ENCODE results near the gene LOX. TPM values are rescaled to one million over a fixed set of nuclear protein-coding genes. Genes with fewer than 3 reads are reported as not detected.
A peak's percentile ranks its signal among the peaks of the same experiment; 100 is the strongest.

LOX gene
- total RNA-seq = not detected

- CTCF ChIA-PET = no interaction called here
Observed at GRCh38 chr5:122078116-122079110, at the start of gene LOX. Gene LOX (minus strand): TSS chr5:122078259. CDS start chr5:122077985, 274 bp downstream.

GRCh38 chr5:122126756-122127321, 48.8 kb upstream of the LOX start:
- no peaks in the 10 kb centered on the region for H3K9me3 Mint-ChIP-seq (ENCODE audit: low read depth)
- no peak for ATAC-seq
- CTCF ChIA-PET = interaction anchor here (0.7 kb wide), 1 partner anchor 100 kb away, joined by 4 read pairs; no protein-coding TSS in a partner anchor
- H3K27ac Mint-ChIP-seq = no peak overlapping the region
- no peak overlapping the region for H3K4me3 Mint-ChIP-seq
- H3K4me1 Mint-ChIP-seq = no peaks in the 10 kb centered on the region
- peaks cover 7% of the 10 kb centered on the region for H3K27me3 Mint-ChIP-seq
- H3K36me3 Mint-ChIP-seq = no peaks in the 10 kb centered on the region
- DNase-seq = no peak

More at GRCh38 chr5:122078116-122079110, at the start of gene LOX:
- Mint-ChIP-seq H3K27ac (no peak within 1 kb of the TSS), H3K4me3 (peak within 1 kb of the TSS; percentile 60), H3K4me1 (peaks cover 16% of the 10 kb centered on the region), H3K27me3 (peaks cover 60% of the 10 kb centered on the region), H3K9me3 (ENCODE audit: low read depth) (no peaks in the 10 kb centered on the region), H3K36me3 (no peaks in the 10 kb centered on the region)
- ATAC-seq = no peak
- no peak for DNase-seq

GRCh38 chr5:122126177-122126755, 48.2 kb upstream of the LOX start:
- no peaks in the 10 kb centered on the region for H3K9me3 Mint-ChIP-seq (ENCODE audit: low read depth)
- H3K36me3 Mint-ChIP-seq = no peaks in the 10 kb centered on the region
- no peak overlapping the region for H3K4me3 Mint-ChIP-seq
- H3K27ac Mint-ChIP-seq = no peak overlapping the region
- CTCF ChIA-PET = no interaction called here
- peaks cover 7% of the 10 kb centered on the region for H3K27me3 Mint-ChIP-seq
- H3K4me1 Mint-ChIP-seq = no peaks in the 10 kb centered on the region
- ATAC-seq (no peak), DNase-seq (no peak)

- H3K36me3 Mint-ChIP-seq = no peaks in the 10 kb centered on the region
- CTCF ChIA-PET = no interaction called here
- no peaks in the 10 kb centered on the region for H3K9me3 Mint-ChIP-seq (ENCODE audit: low read depth)
- DNase-seq (no peak), ATAC-seq (no peak)
- H3K4me1 Mint-ChIP-seq = no peaks in the 10 kb centered on the region
- no peak overlapping the region for H3K27ac Mint-ChIP-seq
- no peak overlapping the region for H3K4me3 Mint-ChIP-seq
- H3K27me3 Mint-ChIP-seq = peaks cover 7% of the 10 kb centered on the region
Observed at GRCh38 chr5:122124766-122125165, 46.7 kb upstream of the LOX start.

- CTCF ChIA-PET = interaction anchor here (0.6 kb wide), 1 partner anchor 733 kb away, joined by 3 read pairs; no protein-coding TSS in a partner anchor
- DNase-seq (no peak), ATAC-seq (no peak)
- no peak overlapping the region for H3K27ac Mint-ChIP-seq
- H3K36me3 Mint-ChIP-seq = no peaks in the 10 kb centered on the region
- H3K27me3 Mint-ChIP-seq = peaks cover 11% of the 10 kb centered on the region
- peaks cover 4% of the 10 kb centered on the region for H3K9me3 Mint-ChIP-seq (ENCODE audit: low read depth)
- no peaks in the 10 kb centered on the region for H3K4me1 Mint-ChIP-seq
- H3K4me3 Mint-ChIP-seq = no peak overlapping the region
Observed at GRCh38 chr5:122121479-122122465, 43.7 kb upstream of the LOX start.

- no peaks in the 10 kb centered on the region for H3K36me3 Mint-ChIP-seq
- no peaks in the 10 kb centered on the region for H3K4me1 Mint-ChIP-seq
- no peak overlapping the region for H3K27ac Mint-ChIP-seq
- H3K27me3 Mint-ChIP-seq = peaks cover 11% of the 10 kb centered on the region
- peaks cover 4% of the 10 kb centered on the region for H3K9me3 Mint-ChIP-seq (ENCODE audit: low read depth)
- CTCF ChIA-PET = no interaction called here
- ATAC-seq = no peak
- no peak for DNase-seq
- H3K4me3 Mint-ChIP-seq = no peak overlapping the region
Observed at GRCh38 chr5:122120957-122121356, 42.9 kb upstream of the LOX start.

GRCh38 chr5:122120493-122120892, 42.4 kb upstream of the LOX start:
- no peak overlapping the region for H3K27ac Mint-ChIP-seq
- H3K4me1 Mint-ChIP-seq = no peaks in the 10 kb centered on the region
- H3K4me3 Mint-ChIP-seq = no peak overlapping the region
- ATAC-seq = no peak
- CTCF ChIA-PET = no interaction called here
- H3K36me3 Mint-ChIP-seq = no peaks in the 10 kb centered on the region
- no peak for DNase-seq
- peaks cover 4% of the 10 kb centered on the region for H3K9me3 Mint-ChIP-seq (ENCODE audit: low read depth)
- H3K27me3 Mint-ChIP-seq = peaks cover 8% of the 10 kb centered on the region

GRCh38 chr5:122119205-122119604, 41.1 kb upstream of the LOX start:
- ATAC-seq (no peak), DNase-seq (no peak)
- H3K36me3 Mint-ChIP-seq = no peaks in the 10 kb centered on the region
- H3K4me3 Mint-ChIP-seq = no peak overlapping the region
- H3K27ac Mint-ChIP-seq = no peak overlapping the region
- CTCF ChIA-PET = no interaction called here
- H3K27me3 Mint-ChIP-seq = peaks cover 8% of the 10 kb centered on the region
- H3K4me1 Mint-ChIP-seq = no peaks in the 10 kb centered on the region
- peaks cover 4% of the 10 kb centered on the region for H3K9me3 Mint-ChIP-seq (ENCODE audit: low read depth)

GRCh38 chr5:122118356-122118948, 40.4 kb upstream of the LOX start:
- Mint-ChIP-seq H3K4me3 (no peak overlapping the region), H3K4me1 (no peaks in the 10 kb centered on the region), H3K27me3 (peaks cover 8% of the 10 kb centered on the region), H3K27ac (no peak overlapping the region), H3K9me3 (ENCODE audit: low read depth) (peaks cover 4% of the 10 kb centered on the region), H3K36me3 (no peaks in the 10 kb centered on the region)
- CTCF ChIA-PET = no interaction called here
- DNase-seq (no peak), ATAC-seq (no peak)

GRCh38 chr5:122114501-122114900, 36.4 kb upstream of the LOX start:
- no peak for DNase-seq
- peaks cover 6% of the 10 kb centered on the region for H3K27me3 Mint-ChIP-seq
- no peak for ATAC-seq

GRCh38 chr5:122112733-122113558, 34.9 kb upstream of the LOX start:
- H3K4me1 Mint-ChIP-seq = no peaks in the 10 kb centered on the region
- H3K9me3 Mint-ChIP-seq (ENCODE audit: low read depth) = peaks cover 4% of the 10 kb centered on the region
- ATAC-seq (no peak), DNase-seq (no peak)
- H3K27ac Mint-ChIP-seq = no peak overlapping the region
- H3K36me3 Mint-ChIP-seq = no peaks in the 10 kb centered on the region
- CTCF ChIA-PET = no interaction called here
- H3K4me3 Mint-ChIP-seq = no peak overlapping the region
- peaks cover 6% of the 10 kb centered on the region for H3K27me3 Mint-ChIP-seq

More at GRCh38 chr5:122114501-122114900, 36.4 kb upstream of the LOX start:
- H3K4me3 Mint-ChIP-seq = no peak overlapping the region
- CTCF ChIA-PET = no interaction called here
- peaks cover 4% of the 10 kb centered on the region for H3K9me3 Mint-ChIP-seq (ENCODE audit: low read depth)
- H3K36me3 Mint-ChIP-seq = no peaks in the 10 kb centered on the region
- no peaks in the 10 kb centered on the region for H3K4me1 Mint-ChIP-seq
- H3K27ac Mint-ChIP-seq = no peak overlapping the region

- CTCF ChIA-PET = no interaction called here
- Mint-ChIP-seq H3K4me3 (no peak overlapping the region), H3K27me3 (peaks cover 2% of the 10 kb centered on the region), H3K9me3 (ENCODE audit: low read depth) (no peaks in the 10 kb centered on the region), H3K27ac (no peak overlapping the region), H3K36me3 (no peaks in the 10 kb centered on the region), H3K4me1 (no peaks in the 10 kb centered on the region)
- DNase-seq = no peak
- ATAC-seq = no peak
Observed at GRCh38 chr5:122112063-122112462, 34.0 kb upstream of the LOX start.

Measured in activated CD8-positive, alpha-beta memory T cell treated with anti-CD3 and anti-CD28 coated beads, Interleukin-2, amount 10 ng/mL, durations not matched to agents 7 days and 5 days (primary cell).